Inferior parietal cortex (tissue), 1 donor: ENCODE measurements around the gene C3orf38.
"Not testable (repeated sequence)": the region's sequence is repeated elsewhere in the genome, so short reads cannot be mapped to it uniquely, and the experiment has no call there.

ENCODE experiments used
- DNase-seq: peaks from one replicate; pipeline ENCODE4 v3.0.0-alpha.2; 2016; ENCODE audit errors: extremely low spot score

C3orf38 gene

GRCh38 chr3:88152841-88153240 is 3.1 kb downstream of the C3orf38 start:
- no peak for DNase-seq

GRCh38 chr3:88166419-88166971 is 16.7 kb downstream of the C3orf38 start:
- DNase-seq: no peak

- no peak for DNase-seq
Observed at GRCh38 chr3:88167173-88167572, 17.4 kb downstream of the C3orf38 start.

- DNase-seq: no peak
Observed at GRCh38 chr3:88167704-88168103, 17.9 kb downstream of the C3orf38 start.

- DNase-seq: no peak
Observed at GRCh38 chr3:88168171-88168570, 18.4 kb downstream of the C3orf38 start.

- DNase-seq: no peak
Observed at GRCh38 chr3:88180398-88180999, 30.7 kb downstream of the C3orf38 start.

GRCh38 chr3:88182165-88182918 is 32.6 kb downstream of the C3orf38 start:
- DNase-seq: not testable (repeated sequence)

GRCh38 chr3:88188436-88188835 is 38.7 kb downstream of the C3orf38 start:
- DNase-seq: peak; percentile 62

- no peak for DNase-seq
Observed at GRCh38 chr3:88189361-88189810, 39.6 kb downstream of the C3orf38 start.

GRCh38 chr3:88191872-88192409 is 42.2 kb downstream of the C3orf38 start:
- DNase-seq: no peak

- no peak for DNase-seq
Observed at GRCh38 chr3:88192631-88193030, 42.9 kb downstream of the C3orf38 start.

- no peak for DNase-seq
Observed at GRCh38 chr3:88195951-88196434, 46.2 kb downstream of the C3orf38 start.

- DNase-seq: no peak
Observed at GRCh38 chr3:88198121-88198520, 48.4 kb downstream of the C3orf38 start.

GRCh38 chr3:88203642-88204055 is 53.9 kb downstream of the C3orf38 start:
- peak; percentile 91 for DNase-seq
